ENCODE measurements around the gene DMRT2.

Gene DMRT2

DNA sequence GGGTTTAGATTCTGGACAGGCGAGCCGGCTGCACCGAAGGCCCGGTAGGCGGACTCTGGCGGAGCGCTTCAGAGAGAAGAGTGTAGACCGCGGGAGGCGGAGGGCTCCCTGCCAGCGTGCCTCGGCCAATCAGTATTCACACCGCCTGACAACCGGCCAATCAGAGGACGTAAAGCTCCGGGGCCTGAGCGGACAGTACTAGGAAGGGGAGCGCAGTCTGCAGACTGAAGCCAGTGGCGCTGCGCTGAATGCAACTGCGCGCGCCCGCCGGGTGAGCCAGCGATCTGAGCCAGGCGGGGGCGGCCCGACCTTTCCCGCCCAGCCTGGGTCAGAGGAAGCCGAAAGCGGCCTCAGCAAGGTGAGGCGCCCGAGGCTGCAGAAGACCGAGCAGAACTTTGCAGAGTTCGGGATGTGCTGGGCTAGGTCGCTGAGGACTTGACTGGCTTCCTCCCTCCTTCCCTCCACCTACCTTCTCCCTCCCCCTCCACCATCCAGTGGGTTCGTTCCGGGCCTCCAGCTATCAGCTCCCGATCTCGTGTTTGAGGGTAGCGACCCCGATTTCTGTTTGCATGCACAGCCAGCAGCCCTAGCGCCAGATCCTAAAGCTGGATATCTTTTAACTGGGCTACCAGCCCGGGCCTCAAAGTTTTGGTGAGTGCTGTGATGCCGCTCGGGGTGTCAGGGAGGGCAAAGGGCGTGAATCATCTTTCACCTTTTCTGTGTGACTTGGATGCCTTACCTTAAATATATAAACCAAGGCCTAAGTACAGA lies at the start of gene DMRT2:
Gene DMRT2 (plus strand): TSS at position 233 of the 771 bp plus-strand sequence. CDS start 1,257 bp downstream, outside the sequence.
- peak; percentile 74 for DNase-seq (ENCODE audit: low spot score)

DNA sequence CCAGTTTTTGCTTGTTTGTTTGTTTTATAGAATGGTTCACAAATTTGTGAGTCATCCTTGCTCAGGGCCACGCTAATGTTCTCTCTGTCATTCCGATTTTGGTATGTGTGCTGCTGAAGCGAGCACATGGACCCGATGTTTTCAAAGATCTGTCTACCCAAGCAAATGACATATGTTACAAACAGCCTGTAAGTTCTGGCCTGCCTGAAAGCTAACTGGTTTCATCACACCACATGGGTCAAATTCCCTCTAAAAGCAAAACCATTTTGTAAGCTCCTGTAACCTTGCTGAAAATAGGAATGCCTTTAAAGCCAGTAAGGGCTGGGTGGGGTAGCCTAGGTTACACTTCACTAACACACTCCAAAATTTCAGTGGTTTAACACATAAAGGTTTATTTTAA lies 48.3 kb upstream of the DMRT2 start:
- no peak for DNase-seq (ENCODE audit: low spot score)

DNA sequence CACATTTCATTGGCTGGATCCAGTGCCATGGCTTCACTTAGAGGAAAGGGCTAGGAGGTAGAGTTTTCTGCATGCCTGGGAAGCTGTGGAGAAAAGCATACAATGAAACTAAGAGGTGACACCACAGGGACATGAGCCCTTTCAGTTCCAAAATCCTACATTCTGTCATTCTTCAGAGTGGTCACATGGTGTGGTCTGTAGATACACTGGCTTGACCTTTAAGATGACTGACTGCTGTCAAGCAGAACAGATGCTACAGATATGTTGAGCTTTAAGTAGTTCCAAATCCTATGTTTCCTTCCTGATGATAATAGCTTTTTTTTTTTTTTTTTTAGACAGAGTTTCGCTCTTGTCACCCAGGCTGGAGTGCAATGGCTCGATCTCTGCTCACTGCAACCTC lies 47.5 kb upstream of the DMRT2 start:
- DNase-seq (ENCODE audit: low spot score): no peak

DNA sequence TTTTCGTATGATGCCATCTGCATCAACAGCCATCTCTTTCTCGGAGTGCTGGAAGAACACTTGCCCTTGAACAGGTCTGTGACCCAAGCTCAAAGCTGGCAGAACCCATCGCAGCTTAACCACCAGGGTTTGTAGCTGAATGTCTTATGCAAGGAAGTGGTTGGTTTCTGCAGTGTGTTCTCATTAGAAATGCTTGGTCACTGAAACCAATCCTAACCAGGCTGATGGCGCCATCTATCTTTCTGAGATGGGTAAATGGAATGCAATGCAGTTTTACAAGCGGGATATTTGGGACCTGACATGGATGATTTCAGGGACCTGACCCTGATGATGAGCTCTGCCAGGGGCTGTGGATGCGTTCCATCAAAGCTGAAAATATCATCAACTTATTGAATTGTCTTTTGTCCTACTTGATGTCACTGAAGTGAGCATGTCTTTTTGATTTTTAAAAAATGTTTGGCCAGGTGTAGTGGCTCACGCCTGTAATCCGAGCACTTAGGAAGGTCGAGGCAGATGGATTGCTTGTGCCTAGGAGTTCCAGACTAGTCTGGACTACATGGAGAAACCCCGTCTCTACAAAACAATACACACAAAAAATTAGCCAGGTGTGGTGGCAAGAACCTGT lies 45.0 kb upstream of the DMRT2 start:
- peak; percentile 57 for DNase-seq (ENCODE audit: low spot score)

DNA sequence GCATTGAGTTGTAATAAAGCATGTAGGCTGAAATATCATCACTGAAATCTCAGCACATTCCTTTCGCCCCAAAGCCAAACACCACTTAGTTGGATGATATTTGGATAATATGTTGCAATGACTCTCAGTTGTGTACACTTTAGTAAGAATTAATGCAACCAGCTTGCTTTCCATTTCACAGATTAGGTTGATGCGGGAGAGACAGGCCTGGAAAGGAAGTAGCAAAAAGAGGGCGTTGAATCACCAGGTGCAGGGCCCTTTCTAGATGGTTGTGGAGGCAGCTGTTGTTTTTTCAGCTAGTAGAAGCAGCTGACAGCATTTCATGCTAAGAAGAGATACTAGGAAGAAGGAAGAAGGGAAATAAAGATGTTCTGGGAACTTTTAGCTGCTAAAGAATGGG lies 42.8 kb upstream of the DMRT2 start:
- DNase-seq (ENCODE audit: low spot score): no peak

DNA sequence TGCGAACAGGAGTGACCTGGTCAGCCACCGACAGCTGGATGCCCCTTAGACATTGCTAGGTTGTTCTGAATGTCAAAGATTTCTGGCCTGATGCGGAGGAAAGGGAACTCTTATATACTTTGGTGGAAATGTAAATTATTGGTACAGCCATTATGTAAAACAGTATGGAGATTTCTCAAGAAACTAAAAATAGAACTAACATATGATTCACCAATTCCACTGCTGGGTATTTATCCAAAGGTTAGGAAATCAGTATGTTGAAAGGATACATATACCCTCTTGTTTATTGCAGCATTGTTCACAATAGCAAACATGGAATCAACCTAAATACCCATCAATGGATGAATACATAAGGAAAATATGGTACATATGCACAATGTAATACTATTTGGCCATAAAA lies 41.9 kb upstream of the DMRT2 start:
- no peak for DNase-seq (ENCODE audit: low spot score)

DNA sequence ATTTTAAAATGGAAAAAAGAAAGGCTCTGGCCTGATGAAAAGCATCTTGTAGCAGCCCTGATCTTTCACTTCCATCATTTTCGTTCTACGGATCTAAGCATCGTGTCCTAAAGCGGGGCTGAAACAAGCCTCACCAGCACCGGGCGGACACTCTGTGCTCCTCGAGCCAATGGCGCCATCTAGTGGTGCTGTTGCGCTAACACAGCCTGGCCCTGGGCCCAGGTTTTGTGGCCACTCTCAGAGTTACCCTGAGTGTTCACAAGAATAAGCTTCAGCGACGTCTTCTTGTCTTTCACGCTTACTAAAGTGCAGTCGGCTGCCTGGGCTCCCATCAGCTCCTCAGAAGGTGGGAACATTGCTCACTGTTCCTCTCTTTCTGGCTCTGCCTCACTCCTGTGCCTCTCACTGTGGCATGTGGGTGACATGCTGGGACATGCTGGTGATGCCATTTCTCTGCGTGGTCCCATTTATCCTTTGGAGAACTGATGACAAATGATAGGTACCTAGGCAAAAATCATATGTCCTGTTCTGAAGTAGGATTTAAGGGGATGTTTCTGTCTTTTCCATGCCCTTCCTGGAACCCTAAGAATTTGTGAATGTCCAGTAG lies 41.0 kb upstream of the DMRT2 start:
- peak; percentile 80 for DNase-seq (ENCODE audit: low spot score)

DNA sequence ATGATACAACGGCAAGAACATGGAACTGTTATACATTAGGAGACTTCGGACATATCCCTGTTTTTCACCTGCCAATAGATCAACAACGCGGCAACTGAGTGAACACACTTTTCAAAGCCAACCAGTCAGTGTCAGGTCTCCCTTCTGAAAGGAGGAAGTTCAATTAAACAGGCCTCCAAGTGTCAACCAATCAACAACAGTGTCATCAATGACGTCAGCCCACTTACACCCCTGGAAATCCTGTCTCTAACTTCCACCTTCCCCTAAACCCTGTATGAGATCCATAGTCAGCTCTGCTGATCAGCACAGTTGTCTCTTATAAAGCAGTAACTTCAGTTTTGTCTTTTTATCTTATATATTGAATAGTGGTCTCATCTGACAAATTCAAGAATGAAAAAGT lies 37.1 kb upstream of the DMRT2 start:
- DNase-seq (ENCODE audit: low spot score): no peak

DNA sequence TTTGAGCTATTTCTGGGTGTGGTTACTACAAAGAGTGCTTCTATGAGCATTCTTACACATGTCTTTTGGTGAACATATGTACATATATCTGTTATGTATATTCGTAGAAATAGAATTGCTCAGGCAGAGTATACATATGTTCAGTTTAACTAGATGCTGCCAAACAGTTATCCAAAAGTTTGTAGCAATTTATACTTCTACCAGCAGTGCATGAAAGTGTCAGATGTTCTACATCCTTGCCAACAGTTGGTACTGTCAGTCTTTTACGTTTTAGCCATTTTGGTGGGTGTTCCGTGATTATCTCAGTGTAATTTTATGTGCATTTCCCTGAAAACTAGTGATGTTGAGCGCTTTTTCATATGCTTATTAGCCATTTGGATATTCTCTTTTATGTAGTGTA lies 35.9 kb upstream of the DMRT2 start:
- no peak for DNase-seq (ENCODE audit: low spot score)

DNA sequence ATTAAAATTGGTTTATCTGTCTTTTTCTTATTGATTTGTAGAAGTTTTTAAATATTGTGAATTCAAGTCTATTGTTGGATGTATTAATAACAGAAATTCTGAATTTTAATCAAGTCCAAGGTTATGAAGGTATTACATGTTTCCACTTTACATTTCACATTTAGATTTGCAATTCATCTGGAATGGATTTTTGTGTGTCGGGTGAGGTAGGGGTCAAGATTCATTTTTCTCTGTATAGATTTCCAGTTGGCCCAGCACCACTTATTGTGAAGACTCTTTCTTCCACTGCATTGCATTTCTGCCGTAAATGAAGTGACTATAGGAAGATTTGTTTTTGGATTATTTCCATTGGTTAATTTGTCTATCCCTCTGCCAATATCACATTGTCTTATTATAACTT lies 35.5 kb upstream of the DMRT2 start:
- no peak for DNase-seq (ENCODE audit: low spot score)

DNA sequence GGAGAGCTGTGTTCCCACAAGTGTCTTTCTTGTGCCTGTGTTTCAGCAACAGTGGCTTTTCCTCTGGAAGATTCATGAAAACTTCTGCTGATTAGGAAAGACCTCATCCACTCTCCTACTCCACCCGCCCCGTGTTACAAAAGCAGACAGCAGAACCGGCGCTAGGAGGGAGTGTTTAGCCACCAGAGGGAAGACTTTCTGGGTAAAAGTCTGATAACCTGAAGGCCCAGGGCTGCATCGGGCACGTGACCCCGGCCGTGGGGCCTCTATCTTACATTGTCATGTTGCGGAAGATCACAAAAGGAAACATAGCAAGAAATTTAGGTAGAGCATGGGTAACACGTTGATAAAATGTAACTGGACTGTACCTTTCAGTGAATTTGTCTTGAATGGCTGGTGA lies 32.0 kb upstream of the DMRT2 start:
- DNase-seq (ENCODE audit: low spot score): no peak

DNA sequence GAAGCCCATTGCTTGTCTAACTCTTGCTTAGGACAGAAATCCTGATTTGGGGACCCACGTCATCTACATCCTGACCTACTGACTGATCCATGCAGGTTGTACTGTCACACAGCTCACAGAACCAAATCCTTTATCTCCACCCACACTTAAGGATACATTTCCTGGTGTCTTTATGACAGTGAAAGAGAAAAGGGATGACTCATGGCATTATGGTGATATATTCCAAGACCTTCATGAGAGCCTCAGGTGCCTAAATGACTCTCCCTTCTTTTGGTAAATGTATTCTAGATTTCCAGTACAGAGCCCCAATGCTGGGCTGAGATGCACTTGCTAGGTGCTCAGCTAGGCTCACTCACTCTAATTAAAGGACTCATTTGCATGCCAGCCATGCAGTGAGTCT lies 26.0 kb upstream of the DMRT2 start:
- no peak for DNase-seq (ENCODE audit: low spot score)

DNA sequence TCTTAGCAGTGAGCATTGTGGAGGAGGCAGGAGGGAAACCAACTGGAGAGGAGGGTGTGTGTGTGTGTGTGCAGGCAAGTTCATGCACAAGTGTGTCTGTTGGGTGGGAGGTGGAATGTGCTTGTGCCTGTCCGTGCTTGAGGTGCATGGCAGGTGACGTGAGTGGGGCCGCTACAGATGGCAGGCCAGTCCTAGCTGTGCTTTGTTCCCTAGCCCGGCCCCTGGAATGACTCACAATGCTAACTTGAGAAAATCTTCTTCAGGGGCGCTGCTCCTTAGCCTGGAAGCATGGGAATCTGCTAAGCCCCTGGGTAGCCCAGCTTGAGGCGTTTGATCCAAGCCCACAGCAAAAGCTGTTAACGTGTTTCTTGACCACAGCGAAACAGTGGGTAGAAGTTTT lies 25.0 kb upstream of the DMRT2 start:
- DNase-seq (ENCODE audit: low spot score): no peak

DNA sequence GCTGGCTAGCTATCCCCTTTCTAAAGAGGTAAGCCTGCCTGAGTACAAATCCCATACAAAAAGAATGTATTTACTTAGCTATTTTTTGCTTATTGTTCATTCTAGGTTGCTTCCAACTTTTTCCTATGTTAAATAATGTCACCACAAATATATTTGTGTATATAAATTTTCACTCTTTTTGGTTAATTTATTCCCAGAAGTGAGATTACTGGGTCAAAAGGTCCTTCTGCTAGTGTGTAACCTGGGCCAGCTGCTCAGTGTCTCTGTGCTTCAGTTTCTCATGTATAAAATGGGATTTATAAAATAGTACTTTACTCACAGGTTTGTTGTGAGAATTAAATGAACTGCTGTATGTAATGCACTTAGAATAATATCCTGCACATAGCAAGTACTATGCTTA lies 23.9 kb upstream of the DMRT2 start:
- DNase-seq (ENCODE audit: low spot score): no peak

DNA sequence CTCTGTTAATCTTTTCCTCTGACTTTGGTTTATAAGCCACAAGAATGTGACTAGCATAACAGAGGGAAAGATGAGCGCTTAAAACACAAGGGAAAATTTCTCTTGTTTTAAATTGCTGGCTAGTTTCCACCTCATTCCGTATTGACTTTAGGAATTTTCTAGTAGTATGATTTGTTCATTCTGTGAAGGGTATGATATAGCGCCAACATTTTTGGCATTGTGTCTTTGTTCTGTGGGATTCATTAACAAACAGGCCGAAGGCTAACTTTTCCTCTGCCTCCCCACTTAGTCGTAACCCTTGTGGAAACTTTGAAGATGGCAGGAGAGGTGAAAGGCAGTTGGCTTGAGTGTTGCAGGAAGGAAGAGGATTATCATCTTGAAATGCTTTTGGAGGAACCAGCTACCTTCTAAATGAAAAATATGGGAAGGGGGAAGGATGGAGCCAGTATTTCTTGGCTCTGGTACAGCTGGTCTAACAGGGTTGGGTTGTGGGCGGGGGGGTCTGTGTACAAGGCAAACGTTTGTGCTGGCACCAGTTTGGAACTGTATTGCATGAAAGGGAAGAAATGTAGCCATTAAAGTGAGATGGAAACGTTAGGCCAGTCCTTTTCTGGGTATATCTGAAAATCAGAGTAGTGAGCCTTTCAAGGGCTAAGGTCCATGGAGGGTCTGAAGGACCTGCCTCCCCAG lies 21.5 kb upstream of the DMRT2 start:
- DNase-seq (ENCODE audit: low spot score): no peak

DNA sequence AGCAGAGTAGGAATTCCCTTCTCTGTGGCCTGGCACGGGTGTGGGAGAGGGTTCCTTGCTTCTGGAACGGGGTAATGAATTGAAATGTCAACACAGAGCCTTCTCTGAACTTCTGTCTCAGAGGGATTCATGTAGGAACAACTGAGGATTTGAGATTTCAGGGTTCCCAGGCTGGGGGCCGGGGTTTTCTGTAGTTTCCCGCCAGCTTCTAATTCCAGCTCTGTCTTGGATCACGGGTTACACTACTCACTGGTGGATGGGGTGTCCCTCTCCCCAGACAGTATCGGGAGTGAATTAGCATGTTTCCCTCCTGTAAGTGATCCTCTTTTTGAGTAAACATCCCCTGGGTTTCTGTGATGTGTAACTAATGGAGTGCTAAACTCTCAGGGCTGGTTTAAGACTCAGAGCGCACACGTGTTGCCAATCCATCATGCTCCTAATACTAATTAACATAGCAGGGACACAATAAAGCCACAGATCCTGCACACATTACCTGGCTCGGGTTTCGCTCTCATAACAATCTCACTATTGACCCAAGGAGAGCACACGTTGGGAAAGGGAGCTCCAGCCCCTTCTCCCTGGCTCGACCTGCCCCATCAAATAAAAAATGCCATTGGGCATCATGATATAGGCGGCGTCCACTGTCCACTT lies 18.1 kb upstream of the DMRT2 start:
- no peak for DNase-seq (ENCODE audit: low spot score)

DNA sequence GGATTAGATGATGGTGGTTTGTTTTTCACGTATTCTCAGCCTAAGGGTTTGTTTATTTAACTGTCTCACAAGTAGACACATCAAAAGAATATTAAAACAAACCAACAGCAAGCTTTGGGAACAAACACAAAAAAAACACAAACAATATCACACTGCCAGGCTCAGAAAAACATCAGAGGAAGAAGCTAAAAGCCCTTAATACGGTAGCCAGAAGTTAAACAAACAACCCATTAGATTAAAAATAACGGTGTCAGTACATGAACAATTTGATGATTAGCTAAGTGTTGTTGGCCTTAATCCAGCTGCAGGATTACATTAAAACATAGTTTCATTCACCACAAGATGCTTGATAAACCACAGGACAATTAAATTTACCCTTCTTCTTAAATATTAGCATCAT lies 15.9 kb upstream of the DMRT2 start:
- DNase-seq (ENCODE audit: low spot score): no peak

DNA sequence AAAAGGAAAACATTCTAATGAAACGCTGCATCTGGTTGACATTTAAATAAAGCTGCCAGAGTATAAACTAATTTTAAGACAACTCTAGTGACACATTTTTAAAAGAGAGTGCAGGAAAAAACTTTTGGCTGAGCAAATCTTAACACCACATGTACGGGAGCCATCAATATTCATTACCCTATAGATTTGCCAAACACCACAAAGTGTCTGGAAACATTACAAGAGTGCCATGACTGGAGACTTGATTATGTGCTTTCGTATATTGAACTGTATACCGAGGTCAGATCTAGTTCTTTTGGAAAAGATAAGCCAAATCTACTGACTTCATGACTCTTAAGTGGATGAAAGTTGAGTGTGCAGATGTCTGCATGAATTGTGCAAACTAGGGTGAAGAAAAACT lies 10.6 kb upstream of the DMRT2 start:
- DNase-seq (ENCODE audit: low spot score): no peak

DNA sequence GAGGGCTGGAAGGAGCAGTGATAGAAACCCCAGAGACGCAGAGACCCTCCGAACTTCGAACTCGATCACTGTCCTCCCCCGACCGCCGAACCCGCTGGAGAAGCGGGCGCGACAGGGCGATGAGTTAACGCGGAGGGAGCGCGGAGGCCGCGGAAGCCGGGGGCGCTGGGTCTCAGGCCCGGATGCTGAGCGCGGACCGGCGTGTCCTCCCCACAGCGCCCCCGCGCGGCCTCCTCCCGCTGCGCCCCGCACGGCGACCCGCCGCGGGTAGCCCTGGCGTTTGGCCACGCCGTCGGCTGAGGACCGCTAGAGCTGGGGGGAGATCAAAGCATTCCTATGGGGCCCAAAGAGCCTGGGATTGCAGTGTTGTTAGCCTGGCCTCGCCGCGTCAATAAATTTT lies 7.7 kb upstream of the DMRT2 start:
- DNase-seq (ENCODE audit: low spot score): peak; percentile 16

DNA sequence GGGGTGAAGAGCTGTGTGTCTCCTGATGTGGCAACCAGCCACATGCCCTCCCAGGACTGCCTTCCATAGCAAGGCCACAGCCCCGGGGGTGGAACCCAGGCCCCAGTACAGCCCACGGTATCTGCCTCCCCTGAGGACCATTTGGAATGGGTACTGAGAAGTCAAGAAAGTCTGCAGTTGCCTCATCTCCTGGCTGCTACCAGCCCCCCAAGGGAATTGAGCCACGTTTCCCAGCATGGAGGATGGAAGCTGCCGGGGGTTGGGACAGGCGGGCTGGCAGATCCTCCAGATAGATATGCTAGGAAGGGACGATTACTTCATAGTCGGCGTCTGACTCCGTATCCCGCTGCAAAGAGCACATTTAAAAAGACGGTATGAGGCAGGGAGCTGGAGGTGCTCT lies 5.5 kb upstream of the DMRT2 start:
- no peak for DNase-seq (ENCODE audit: low spot score)

DNA sequence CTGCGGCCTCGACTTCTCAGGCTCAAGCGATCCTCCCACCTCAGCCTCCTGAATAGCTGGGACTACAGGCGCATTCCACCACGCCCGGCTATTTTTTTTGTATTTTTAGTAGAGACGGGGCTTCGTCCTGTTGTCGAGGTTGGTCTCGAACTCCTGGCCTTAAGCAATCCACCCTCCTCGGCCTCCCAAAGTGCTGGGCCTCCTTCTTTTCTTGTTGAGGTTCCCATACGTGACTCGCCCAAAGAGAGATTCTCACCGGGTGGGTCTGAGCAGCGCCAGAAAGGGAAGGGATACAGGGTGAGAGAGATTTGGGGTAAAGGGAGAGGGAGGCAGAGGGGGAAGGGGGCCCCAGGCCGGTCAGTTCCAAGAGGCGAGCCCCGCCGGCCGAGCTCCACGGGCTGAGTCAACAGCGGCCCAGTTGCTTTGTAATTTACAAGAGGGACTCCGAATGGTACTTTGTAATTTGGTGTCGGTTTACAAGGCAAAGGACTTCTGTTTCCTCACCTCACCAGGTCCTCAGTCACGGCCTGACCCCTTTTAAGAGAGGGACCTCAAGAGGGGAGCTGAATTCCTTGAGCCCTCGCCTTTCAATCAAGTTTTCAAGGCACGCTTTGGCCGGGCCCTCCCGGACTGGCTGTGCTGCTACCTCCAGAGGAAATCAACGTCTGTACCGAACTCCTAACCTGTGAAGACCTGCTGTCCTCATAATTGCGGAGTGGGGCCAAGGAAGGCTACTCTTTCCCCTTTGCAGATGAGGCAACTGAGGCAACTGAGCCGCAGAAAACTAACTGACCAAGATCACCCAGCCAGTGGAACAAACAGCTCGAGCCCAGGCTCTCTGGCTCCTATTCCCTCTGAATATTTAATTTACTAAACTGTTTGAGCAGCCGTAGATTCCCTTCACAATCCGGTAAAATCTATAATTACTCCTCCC lies 3.3 kb upstream of the DMRT2 start:
- no peak for DNase-seq (ENCODE audit: low spot score)

All from activated CD4-positive, alpha-beta T cell treated with anti-CD3 and anti-CD28 coated beads, Interleukin-2, Interleukin-4, amounts not matched to agents 100 ng/mL and 50 ng/mL, durations not matched to agents 16 hours and 8 hours (primary cell).